Prostate gland (tissue), 2 donors: ENCODE data around the gene CYP4F8. TPM values are rescaled to one million over a fixed set of nuclear protein-coding genes. Genes with fewer than 3 reads are reported as not detected.

Source experiments
- DNase-seq: peaks from one replicate; pipeline ENCODE4 v3.0.0-alpha.2; 2019; ENCODE audit warnings: low spot score
- H3K27ac ChIP-seq, 2 donors: fragments of 200-600 bp; sonication (generic); 2 replicates each; pipeline ENCODE4 v1.5.1; 2017 to 2019
- H3K27me3 ChIP-seq: fragments of 200-600 bp; sonication (generic); replicated peaks from 2 replicates; pipeline ENCODE4 v1.5.1; 2019; ENCODE audit not compliant: insufficient read depth
- H3K36me3 ChIP-seq, 2 donors: fragments of 200-600 bp; sonication (generic); 1 replicate in 1 of 2; 2 replicates in 1 of 2; pipeline versions ENCODE4 v1.5.1 to v1.8.1; 2017 to 2019
- H3K4me1 ChIP-seq: fragments of 200-600 bp; sonication (generic); replicated peaks from 2 replicates; pipeline ENCODE4 v1.5.1; 2019
- H3K4me3 ChIP-seq, 2 donors: fragments of 200-600 bp; sonication (generic); 2 replicates each; pipeline ENCODE4 v1.5.1; 2017 to 2019
- H3K9me3 ChIP-seq: fragments of 200-600 bp; sonication (generic); 2 replicates; pipeline ENCODE4 v1.5.1; 2017
- CTCF ChIP-seq, 4 experiments: fragments of 200-600 bp in 2 of 4; fragments of 450-650 bp in 2 of 4; sonication (generic) in 2 of 4; IDR thresholded peaks; 1 replicate in 3 of 4; 2 replicates in 1 of 4; pipeline ENCODE4 v1.5.1; 2016 to 2019; ENCODE audit warnings: antibody characterized with exemption in 4 of 4, mild to moderate bottlenecking in 2 of 4, moderate library complexity in 2 of 4
- POLR2A ChIP-seq: fragments of 450-650 bp; IDR thresholded peaks from one replicate; pipeline ENCODE4 v1.6.1; 2016; ENCODE audit warnings: antibody characterized with exemption, mild to moderate bottlenecking
- POLR2AphosphoS5 ChIP-seq: sonication (generic); formaldehyde crosslinking; IDR thresholded peaks from one replicate; pipeline ENCODE4 v1.6.1; 2017; ENCODE audit warnings: antibody characterized with exemption
- WGBS: methylation state at CpG from one replicate; pipeline ENCODE4 v1.1.5; 2018; 5-methylcytosine and 5-hydroxymethylcytosine counted together
- intact Hi-C: fragments of 100-400 bp; cut with DNase I; formaldehyde crosslinking; loops from one replicate; pipeline ENCODE4 v1.14.2; 2022
- total RNA-seq, 2 donors: library from RNA; depleted of rRNA; stranded (reverse); fragments of >200 nt; gene quantifications; one replicate each; pipeline ENCODE4 v1.1.0, GENCODE V29; 2016

The CYP4F8 gene
- total RNA-seq, 2 donors from 2014 or later, result 14.9 to 67.3 TPM

- DNase-seq, result no peak
- H3K36me3 ChIP-seq, result no peaks in the 10 kb centered on the region
Measured at GRCh38 chr19:15656467-15656866, 41.4 kb downstream of the CYP4F8 start.

GRCh38 chr19:15663247-15663646 is 48.2 kb downstream of the CYP4F8 start:
- TF ChIP-seq CTCF (IDR thresholded peaks at IDR 0.05) (no peak), POLR2AphosphoS5 (no peak), POLR2A (no peak)
- no peak for DNase-seq
- Histone ChIP-seq H3K27me3 (no peaks in the 10 kb centered on the region), H3K4me1 (no peaks in the 10 kb centered on the region), H3K9me3 (no peaks in the 10 kb centered on the region), H3K27ac (no peak overlapping the region), H3K36me3 (no peaks in the 10 kb centered on the region), H3K4me3 (no peak overlapping the region)
- WGBS, result 71% methylated on average over 4 of the region's 4 CpGs
- intact Hi-C loops, result no loop called here

More at GRCh38 chr19:15656467-15656866, 41.4 kb downstream of the CYP4F8 start:
- Histone ChIP-seq H3K27me3 (no peaks in the 10 kb centered on the region), H3K9me3 (no peaks in the 10 kb centered on the region), H3K27ac (no peak overlapping the region), H3K4me3 (no peak overlapping the region), H3K4me1 (no peaks in the 10 kb centered on the region)
- TF ChIP-seq POLR2A (no peak), CTCF (IDR thresholded peaks at IDR 0.05) (no peak), POLR2AphosphoS5 (no peak)
- intact Hi-C loops, result no loop called here

- no peaks in the 10 kb centered on the region for H3K36me3 ChIP-seq
- no peak overlapping the region for H3K27ac ChIP-seq
- TF ChIP-seq CTCF (IDR thresholded peaks at IDR 0.05), result no peak
- TF ChIP-seq POLR2AphosphoS5, result no peak
- no peak for TF ChIP-seq POLR2A
- WGBS, result 25% methylated on average over 1 of the region's 1 CpG
- no peaks in the 10 kb centered on the region for H3K9me3 ChIP-seq
- no peak for DNase-seq
- H3K4me1 ChIP-seq, result no peaks in the 10 kb centered on the region
- no peaks in the 10 kb centered on the region for H3K27me3 ChIP-seq
- intact Hi-C loops, result no loop called here
- no peak overlapping the region for H3K4me3 ChIP-seq
Measured at GRCh38 chr19:15666186-15666585, 51.2 kb downstream of the CYP4F8 start.

- no peak for DNase-seq
- Histone ChIP-seq H3K36me3 (no peaks in the 10 kb centered on the region), H3K9me3 (no peaks in the 10 kb centered on the region), H3K4me3 (no peak overlapping the region), H3K27me3 (no peaks in the 10 kb centered on the region), H3K4me1 (no peaks in the 10 kb centered on the region), H3K27ac (no peak overlapping the region)
- TF ChIP-seq POLR2A (no peak), POLR2AphosphoS5 (no peak), CTCF (IDR thresholded peaks at IDR 0.05) (no peak)
- intact Hi-C loops, result no loop called here
- WGBS, result 33% methylated on average over 4 of the region's 4 CpGs
Measured at GRCh38 chr19:15666883-15667282, 51.9 kb downstream of the CYP4F8 start.

- WGBS, result 54% methylated on average over 3 of the region's 3 CpGs
- intact Hi-C loops, result no loop called here
- no peak overlapping the region for H3K27ac ChIP-seq
- no peaks in the 10 kb centered on the region for H3K27me3 ChIP-seq
- H3K36me3 ChIP-seq, result no peaks in the 10 kb centered on the region
- no peak for DNase-seq
- TF ChIP-seq CTCF (IDR thresholded peaks at IDR 0.05) (no peak), POLR2A (no peak)
- no peaks in the 10 kb centered on the region for H3K4me1 ChIP-seq
- H3K9me3 ChIP-seq, result no peaks in the 10 kb centered on the region
- H3K4me3 ChIP-seq, result no peak overlapping the region
Measured at GRCh38 chr19:15669440-15669839, 54.4 kb downstream of the CYP4F8 start.
